AG10803 (cell line): ENCODE data around the gene GH2.
"Not testable (repeated sequence)": the region's sequence is repeated elsewhere in the genome, so short reads cannot be mapped to it uniquely, and the experiment has no call there.

Experiments used
- DNase-seq: peaks from one replicate; pipeline ENCODE4 v3.0.0; 2010; ENCODE audit warnings: low read depth
- H3K4me3 ChIP-seq: 2 replicates; pipeline ENCODE4 v1.5.1; 2011; ENCODE audit warnings: mild to moderate bottlenecking, low read length, control low read depth
- CTCF ChIP-seq: conservative IDR thresholded peaks from 2 replicates; pipeline ENCODE4 v1.5.1; 2011; ENCODE audit warnings: mild to moderate bottlenecking, low read length, control low read depth, inconsistent platforms

Gene GH2

GRCh38 chr17:63926164-63926563, 44.4 kb upstream of the GH2 start:
- no peak overlapping the region for H3K4me3 ChIP-seq
- DNase-seq, result no peak
- TF ChIP-seq CTCF, result no peak

- no peak overlapping the region for H3K4me3 ChIP-seq
- TF ChIP-seq CTCF, result no peak
- DNase-seq, result no peak
Observed at GRCh38 chr17:63925615-63926014, 43.9 kb upstream of the GH2 start.

GRCh38 chr17:63922402-63922801, 40.7 kb upstream of the GH2 start:
- not testable (repeated sequence) for DNase-seq, H3K4me3 ChIP-seq

GRCh38 chr17:63920779-63921178, 39.0 kb upstream of the GH2 start:
- DNase-seq, H3K4me3 ChIP-seq: not testable (repeated sequence)

GRCh38 chr17:63920050-63920449, 38.3 kb upstream of the GH2 start:
- not testable (repeated sequence) for H3K4me3 ChIP-seq

GRCh38 chr17:63919311-63919723, 37.6 kb upstream of the GH2 start:
- peak; percentile 95 for TF ChIP-seq CTCF
- H3K4me3 ChIP-seq, result no peak overlapping the region
- peak; percentile 52 for DNase-seq

More at GRCh38 chr17:63920050-63920449, 38.3 kb upstream of the GH2 start:
- not testable (repeated sequence) for DNase-seq

- DNase-seq, H3K4me3 ChIP-seq: not testable (repeated sequence)
Observed at GRCh38 chr17:63918789-63919305, 37.1 kb upstream of the GH2 start, which contains the start of gene GH1. GH1 (minus strand) TSS chr17:63918839; CDS start chr17:63918776, 63 bp downstream.

- H3K4me3 ChIP-seq, result no peak overlapping the region
- no peak; the same call in 1 of the 2 replicates for TF ChIP-seq CTCF
- no peak for DNase-seq
Observed at GRCh38 chr17:63918305-63918704, 36.6 kb upstream of the GH2 start.

GRCh38 chr17:63917646-63918045, 35.9 kb upstream of the GH2 start:
- DNase-seq, result no peak
- TF ChIP-seq CTCF, result no peak
- H3K4me3 ChIP-seq, result no peak overlapping the region

- DNase-seq, H3K4me3 ChIP-seq: not testable (repeated sequence)
Observed at GRCh38 chr17:63917206-63917605, 35.5 kb upstream of the GH2 start.
